VCaP (cell line): ENCODE data around the gene SCAMP3.
A peak's percentile ranks its signal among the peaks of the same experiment; 100 is the strongest.

ENCODE experiments used
- H3K27ac ChIP-seq: fragments of 450-650 bp; 2 replicates; pipeline ENCODE4 v1.5.1; 2017
- CTCF ChIP-seq: fragments of 450-650 bp; conservative IDR thresholded peaks from 2 replicates; pipeline ENCODE4 v1.5.1; 2017; ENCODE audit warnings: mild to moderate bottlenecking, moderate library complexity

The SCAMP3 gene

GRCh38 chr1:155261852-155262673 lies at the start of gene SCAMP3:
Gene SCAMP3, minus strand, starts transcription at chr1:155262360. Its CDS starts 209 bp downstream, at chr1:155262151.
- TF ChIP-seq CTCF, result no peak
- peak within 1 kb of the TSS; percentile 81 for H3K27ac ChIP-seq

GRCh38 chr1:155309423-155310021 lies 47.4 kb upstream of the SCAMP3 start:
- no peak for TF ChIP-seq CTCF
- H3K27ac ChIP-seq, result peak overlapping the region; percentile 88

GRCh38 chr1:155308493-155309422 lies 46.6 kb upstream of the SCAMP3 start, which contains the start of gene FDPS:
Gene FDPS, plus strand, starts transcription at chr1:155308866. Its CDS starts 924 bp downstream, at chr1:155309790.
- no peak for TF ChIP-seq CTCF
- peak within 1 kb of the TSS; percentile 88 for H3K27ac ChIP-seq

- H3K27ac ChIP-seq, result peak overlapping the region; percentile 88
- TF ChIP-seq CTCF, result no peak
Measured at GRCh38 chr1:155307247-155307740, 45.1 kb upstream of the SCAMP3 start.

- no peak for TF ChIP-seq CTCF
- peak overlapping the region; percentile 88; the same call in 1 of the 2 replicates for H3K27ac ChIP-seq
Measured at GRCh38 chr1:155305881-155306391, 43.8 kb upstream of the SCAMP3 start.

- no peak for TF ChIP-seq CTCF
- H3K27ac ChIP-seq, result peak overlapping the region; percentile 14; the same call in 1 of the 2 replicates
Measured at GRCh38 chr1:155304558-155305063, 42.5 kb upstream of the SCAMP3 start.
